ENCODE data around the gene DLST.

DNA sequence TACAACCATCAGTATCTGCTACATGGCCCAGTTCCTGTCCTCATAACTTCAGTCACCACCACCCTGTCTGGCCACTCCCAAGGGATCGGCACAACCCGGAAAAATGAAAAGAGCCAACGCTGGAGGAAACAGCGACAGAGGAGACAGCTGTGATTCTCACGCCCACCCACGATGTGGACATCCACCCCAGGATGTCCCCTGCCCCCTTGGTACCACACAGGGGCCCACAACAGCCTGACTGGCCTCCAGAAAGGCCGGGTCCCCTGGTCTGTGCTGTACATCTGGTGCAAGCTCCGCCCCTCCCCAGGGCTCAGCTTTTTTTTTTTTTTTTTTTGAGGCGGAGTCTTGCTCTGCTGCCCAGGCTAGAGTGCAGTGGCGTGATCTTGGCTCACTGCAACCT, 28.8 kb downstream of the DLST start:
- TF ChIP-seq, protein P1, sequence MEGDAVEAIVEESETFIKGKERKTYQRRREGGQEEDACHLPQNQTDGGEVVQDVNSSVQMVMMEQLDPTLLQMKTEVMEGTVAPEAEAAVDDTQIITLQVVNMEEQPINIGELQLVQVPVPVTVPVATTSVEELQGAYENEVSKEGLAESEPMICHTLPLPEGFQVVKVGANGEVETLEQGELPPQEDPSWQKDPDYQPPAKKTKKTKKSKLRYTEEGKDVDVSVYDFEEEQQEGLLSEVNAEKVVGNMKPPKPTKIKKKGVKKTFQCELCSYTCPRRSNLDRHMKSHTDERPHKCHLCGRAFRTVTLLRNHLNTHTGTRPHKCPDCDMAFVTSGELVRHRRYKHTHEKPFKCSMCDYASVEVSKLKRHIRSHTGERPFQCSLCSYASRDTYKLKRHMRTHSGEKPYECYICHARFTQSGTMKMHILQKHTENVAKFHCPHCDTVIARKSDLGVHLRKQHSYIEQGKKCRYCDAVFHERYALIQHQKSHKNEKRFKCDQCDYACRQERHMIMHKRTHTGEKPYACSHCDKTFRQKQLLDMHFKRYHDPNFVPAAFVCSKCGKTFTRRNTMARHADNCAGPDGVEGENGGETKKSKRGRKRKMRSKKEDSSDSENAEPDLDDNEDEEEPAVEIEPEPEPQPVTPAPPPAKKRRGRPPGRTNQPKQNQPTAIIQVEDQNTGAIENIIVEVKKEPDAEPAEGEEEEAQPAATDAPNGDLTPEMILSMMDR (IDR thresholded peaks at IDR 0.05; ENCODE audit: insufficient read depth, low read length) = no peak
- TF ChIP-seq, protein P2, sequence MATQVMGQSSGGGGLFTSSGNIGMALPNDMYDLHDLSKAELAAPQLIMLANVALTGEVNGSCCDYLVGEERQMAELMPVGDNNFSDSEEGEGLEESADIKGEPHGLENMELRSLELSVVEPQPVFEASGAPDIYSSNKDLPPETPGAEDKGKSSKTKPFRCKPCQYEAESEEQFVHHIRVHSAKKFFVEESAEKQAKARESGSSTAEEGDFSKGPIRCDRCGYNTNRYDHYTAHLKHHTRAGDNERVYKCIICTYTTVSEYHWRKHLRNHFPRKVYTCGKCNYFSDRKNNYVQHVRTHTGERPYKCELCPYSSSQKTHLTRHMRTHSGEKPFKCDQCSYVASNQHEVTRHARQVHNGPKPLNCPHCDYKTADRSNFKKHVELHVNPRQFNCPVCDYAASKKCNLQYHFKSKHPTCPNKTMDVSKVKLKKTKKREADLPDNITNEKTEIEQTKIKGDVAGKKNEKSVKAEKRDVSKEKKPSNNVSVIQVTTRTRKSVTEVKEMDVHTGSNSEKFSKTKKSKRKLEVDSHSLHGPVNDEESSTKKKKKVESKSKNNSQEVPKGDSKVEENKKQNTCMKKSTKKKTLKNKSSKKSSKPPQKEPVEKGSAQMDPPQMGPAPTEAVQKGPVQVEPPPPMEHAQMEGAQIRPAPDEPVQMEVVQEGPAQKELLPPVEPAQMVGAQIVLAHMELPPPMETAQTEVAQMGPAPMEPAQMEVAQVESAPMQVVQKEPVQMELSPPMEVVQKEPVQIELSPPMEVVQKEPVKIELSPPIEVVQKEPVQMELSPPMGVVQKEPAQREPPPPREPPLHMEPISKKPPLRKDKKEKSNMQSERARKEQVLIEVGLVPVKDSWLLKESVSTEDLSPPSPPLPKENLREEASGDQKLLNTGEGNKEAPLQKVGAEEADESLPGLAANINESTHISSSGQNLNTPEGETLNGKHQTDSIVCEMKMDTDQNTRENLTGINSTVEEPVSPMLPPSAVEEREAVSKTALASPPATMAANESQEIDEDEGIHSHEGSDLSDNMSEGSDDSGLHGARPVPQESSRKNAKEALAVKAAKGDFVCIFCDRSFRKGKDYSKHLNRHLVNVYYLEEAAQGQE (IDR thresholded peaks at IDR 0.05; ENCODE audit: insufficient replicate concordance, low read depth) = no peak
- no peak for TF ChIP-seq POLR2AphosphoS5 (IDR thresholded peaks at IDR 0.05; ENCODE audit: low read depth)

Measured in HL-60 (cell line).